DMS114 treated with DMSO at 0.1 percent for 48 hours (cell line): ENCODE data around the gene PADI3.

Experiments used
- DNase-seq: peaks from one replicate; lab custom pipeline; 2025; ENCODE audit not compliant: unreplicated experiment; lab: John Stamatoyannopoulos, UW

The PADI3 gene

GRCh38 chr1:17215545-17215890 lies 33.4 kb upstream of the PADI3 start:
- no peak for DNase-seq

DNA sequence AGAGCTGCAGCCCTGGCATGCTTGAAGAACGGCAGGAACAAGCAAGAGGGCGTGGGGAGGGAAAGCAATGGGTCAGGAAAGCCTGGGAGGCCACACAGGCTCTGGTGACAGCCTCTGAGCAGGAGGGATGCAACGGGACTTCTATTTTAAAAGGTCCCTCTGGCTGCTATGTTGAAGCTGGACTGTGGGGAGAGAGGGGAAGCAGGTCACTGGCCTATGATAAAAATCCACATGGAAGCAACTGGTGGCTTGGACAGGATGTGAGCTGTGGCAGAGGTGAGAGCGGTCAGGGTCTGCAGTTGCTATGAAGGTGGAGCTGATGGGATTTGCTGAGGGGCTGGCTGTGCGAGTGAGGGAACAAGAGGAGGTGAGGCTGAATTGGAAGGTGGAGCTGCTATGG lies 32.8 kb upstream of the PADI3 start:
- DNase-seq: no peak

DNA sequence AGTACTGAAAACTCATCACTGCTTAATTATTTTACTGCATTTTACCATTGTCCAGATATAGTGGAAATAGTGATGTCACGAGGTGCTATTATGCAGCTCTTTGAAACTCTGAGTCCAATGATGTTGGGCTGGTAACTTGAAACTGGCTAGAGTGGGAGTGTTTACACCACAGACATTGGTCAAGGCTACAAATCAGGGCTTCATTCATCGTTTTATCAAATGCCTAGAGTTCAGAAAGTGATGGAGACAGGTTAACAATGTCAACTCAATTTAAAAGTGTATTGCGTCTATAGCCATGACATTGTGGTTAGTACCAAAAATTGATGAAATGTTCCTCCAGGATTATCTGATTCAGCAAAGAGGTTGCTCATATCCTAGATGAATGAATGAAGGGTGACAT lies 31.3 kb upstream of the PADI3 start:
- no peak for DNase-seq

GRCh38 chr1:17218939-17219338 lies 30.0 kb upstream of the PADI3 start:
- no peak for DNase-seq

GRCh38 chr1:17220287-17220686 lies 28.6 kb upstream of the PADI3 start:
- no peak for DNase-seq

GRCh38 chr1:17222557-17222956 lies 26.3 kb upstream of the PADI3 start:
- DNase-seq: no peak

DNA sequence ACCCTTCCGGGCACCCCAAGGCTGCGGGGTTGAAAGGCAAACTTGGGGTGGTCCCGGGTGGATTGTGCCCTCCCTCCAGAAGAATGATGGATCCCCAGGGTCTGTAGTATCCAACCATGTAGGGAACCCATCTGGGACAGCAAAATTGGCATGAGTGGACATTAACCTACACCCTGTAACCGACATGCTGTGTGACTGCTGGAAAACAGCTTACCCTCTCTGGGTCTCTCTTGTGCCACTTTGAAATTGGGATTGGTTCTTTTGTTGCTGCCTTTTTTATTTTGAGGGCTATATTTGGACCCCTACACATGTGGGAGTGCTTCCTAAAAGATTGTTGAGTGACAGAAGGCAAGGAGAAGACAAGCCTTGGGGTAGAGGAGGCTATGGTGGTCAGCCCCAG lies 24.5 kb upstream of the PADI3 start:
- no peak for DNase-seq

DNA sequence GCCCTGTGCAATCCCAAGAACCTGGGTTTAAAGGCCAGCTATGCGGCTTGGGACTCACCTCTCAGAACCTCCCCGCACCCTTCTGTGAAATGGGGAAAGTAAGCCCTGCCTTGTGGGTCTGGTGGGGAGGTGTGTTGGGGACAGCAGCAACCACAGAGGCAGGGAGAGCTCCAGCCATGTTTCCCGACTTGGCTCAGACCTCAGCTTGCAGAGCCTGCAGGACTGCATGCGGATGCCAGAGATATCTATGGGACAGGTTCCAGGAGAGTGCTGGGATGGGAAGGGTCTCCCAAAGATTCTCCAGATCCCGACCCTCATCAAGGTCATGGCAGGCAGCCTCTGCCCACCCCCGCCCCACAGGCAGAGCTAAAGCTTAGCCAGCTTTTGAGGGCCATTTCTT lies 23.8 kb upstream of the PADI3 start:
- no peak for DNase-seq

DNA sequence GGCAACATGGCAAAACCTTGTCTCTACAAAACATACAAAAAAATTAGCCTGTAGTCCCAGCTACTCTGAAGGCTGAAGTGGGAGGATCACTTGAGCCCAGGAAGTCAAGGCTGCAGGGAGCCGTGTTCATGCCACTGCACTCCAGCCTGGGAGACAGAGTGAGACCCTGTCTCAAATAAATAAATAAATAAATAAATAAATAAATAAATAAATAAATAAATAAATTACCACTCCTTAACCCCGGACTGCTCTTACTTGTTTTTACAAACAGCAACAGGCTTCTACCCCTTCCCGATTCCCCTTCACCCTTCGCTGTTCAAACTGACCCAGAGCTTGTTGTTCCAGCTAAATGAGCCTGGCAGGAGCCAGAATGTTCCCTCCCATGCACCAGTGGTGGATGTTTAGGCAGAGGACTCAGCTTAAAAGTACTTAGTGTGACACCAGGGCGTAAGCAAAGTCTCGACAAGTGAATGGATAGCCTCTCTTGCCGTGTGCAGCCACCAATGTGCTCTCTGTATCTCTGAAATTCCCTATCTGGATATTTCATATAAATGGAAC lies 21.5 kb upstream of the PADI3 start:
- no peak for DNase-seq

DNA sequence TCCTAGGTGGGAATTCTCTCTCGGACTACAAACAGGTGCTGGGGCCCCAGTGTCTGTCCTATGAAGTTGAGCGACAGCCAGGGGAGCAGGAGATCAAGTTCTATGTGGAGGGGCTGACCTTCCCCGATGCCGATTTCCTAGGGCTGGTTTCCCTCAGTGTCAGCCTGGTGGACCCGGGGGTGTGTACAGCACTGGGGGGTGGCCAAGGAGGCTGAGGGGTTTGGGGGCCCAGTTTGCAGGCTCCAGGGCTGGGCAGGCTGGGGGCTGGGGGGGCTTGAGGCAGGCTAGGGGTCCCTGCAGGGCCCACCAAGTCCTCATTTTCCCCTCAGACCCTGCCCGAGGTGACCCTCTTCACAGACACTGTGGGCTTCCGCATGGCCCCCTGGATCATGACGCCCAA lies 20.3 kb upstream of the PADI3 start:
- DNase-seq: no peak

DNA sequence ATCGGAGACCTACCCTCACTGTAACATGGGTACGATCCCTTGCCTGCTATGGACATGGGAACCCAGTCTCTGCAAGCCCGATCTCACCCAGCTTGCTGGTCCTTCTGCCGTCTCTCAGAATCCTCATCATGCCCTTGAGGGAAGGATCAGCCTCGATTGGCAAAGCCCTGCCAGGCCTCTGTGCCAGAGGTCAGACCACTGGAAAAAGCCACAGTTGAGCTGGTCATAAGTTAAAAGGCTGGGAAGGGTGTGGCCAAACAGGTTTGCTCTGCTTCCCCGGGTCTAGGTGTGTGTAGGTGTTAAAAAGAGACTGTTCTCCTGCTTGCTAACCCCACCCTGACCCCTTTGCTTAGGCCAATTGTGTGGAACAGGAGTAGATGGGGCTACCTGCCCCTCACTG lies 19.5 kb upstream of the PADI3 start:
- DNase-seq: no peak

- no peak for DNase-seq
Measured at GRCh38 chr1:17230106-17230505, 18.8 kb upstream of the PADI3 start.

- no peak for DNase-seq
Measured at GRCh38 chr1:17230671-17231310, 18.1 kb upstream of the PADI3 start.

DNA sequence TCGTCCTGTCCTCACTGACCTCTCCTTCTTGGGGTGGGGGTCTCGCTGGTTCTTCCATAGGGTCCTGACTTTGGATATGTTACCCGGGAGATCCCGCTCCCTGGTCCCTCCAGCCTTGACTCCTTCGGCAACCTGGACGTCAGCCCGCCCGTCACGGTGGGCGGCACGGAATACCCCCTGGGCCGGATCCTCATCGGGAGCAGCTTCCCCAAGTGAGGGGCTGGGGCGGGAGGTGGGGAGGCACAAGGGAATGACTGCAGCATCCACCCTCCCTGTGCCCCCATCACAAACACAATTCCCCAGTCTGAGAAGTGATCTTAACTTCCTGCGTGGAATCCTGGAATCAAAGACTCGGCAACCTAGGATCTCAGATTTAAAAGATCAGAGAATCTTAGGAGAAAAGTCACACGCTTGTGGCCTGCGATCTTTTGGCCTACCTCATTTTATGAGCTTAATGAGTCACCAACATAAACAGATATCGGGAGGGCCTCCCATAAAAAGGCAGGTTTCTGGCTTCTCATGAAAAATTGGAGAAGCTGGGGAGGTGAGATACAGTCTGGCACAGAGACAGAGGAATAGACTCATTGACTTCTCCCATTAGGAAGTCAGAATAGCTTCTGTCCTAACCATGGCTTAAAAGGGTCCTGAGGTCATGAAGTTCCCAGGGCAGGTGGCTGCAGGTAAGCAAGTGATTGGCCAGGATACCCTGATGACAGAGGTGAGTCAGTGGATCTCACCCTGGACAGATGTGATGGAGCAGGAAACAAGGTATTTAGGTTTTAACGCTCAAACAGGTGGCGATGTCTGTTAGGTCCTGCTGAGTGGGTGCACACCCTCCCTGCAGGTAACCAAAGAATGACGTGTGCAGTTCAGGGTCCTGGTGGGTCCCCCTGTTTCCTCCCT lies 15.9 kb upstream of the PADI3 start:
- no peak for DNase-seq

DNA sequence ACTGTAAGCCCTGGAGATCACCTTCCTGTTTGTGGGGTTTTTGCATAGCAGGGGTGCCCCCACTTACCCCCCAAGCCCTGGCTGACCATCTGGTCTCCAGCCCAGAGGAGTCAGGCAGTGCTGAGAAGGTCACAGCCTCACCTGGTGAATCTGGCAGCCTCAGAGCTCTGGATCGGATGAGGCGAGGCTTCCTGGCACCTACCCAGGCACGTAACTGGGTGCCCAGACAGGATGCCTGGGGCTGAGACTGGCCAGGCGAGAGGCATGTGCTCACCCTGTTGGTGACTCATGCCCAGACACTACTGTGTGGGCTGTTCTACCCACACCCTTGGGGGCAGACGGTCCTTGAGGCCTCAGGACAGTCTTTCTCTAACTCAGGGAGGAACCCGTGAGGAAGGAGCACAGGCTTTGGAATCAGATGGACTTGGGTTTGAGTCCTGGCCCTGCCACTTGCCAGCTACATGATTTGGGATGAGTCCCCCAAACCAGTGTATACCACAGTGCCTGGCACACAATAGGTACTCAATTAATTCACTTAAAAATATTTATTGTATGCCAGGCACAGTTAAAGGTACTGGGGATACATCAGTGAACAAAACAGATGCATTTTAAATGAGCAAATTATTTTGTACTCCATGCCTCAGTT lies 15.1 kb upstream of the PADI3 start:
- DNase-seq: no peak

- DNase-seq: no peak
Measured at GRCh38 chr1:17234405-17234804, 14.5 kb upstream of the PADI3 start.

DNA sequence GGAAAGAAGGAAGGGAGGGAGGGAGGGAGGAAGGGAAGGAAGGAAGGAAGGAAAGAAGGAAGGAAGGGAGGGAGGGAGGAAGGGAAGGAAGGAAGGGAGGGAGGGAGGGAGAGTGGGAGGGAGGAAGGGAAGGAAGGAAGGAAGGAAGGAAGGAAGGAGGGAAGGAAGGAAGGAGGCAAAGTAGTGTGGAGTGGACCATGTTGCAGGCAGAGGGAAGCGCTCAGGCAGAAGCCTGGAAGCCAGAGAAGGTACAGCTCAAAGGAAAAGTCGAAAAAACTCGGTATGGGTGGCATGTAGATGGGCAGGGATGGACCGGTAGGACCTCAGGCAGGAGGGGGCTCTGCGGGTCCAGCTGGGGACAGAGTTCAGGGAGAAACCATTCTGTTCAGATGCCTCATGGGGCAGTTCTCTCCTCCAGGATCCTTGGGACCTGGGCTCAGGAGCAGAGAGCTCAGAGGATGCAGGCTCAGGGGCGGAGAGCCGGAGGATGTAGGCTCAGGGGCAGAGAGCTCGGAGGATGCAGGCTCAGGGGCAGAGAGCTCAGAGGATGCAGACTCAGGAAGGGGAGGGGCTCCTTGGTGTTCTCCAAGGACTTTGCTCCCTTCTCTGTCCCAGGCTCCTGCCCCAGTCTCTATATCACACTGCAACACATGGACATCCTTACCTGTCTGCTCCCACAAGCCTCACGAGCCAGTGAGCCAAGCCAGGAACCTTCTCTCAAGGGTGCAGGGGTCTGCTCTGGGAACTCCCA lies 13.6 kb upstream of the PADI3 start:
- no peak for DNase-seq

DNA sequence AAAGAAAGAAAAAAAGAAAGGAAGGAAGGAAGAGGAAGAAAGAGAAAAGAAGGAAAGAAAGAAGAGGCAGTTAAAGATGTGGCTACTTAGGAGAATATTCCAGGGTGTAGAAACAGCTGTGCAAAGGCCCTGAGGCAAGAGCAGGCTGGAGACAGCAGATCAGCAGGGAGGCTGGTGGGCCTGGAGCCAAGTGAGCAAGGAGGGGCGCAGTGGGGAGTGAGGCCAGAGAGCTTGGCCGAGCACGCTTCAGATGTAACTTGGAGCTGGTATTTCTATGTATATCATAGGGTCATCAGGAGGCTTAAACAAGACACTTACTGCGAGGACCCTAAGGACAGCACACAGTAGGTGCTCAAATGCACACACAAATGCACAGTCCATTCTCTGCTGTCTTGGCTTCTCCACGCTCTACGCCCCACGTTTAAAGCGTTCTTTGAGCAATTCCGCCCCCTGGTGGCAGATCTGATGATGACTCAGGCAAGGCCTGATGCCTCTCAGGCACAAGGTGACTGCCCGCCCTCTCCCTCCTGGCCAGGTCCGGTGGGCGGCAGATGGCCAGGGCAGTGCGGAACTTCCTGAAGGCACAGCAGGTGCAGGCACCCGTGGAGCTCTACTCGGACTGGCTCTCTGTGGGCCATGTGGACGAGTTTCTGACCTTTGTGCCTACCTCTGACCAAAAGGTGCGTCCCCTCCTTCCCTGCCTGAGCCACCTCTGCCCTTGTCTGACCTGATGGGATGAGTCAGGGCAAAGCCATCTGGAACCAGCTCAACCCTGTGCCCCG lies 11.9 kb upstream of the PADI3 start:
- peak; percentile 69 for DNase-seq

DNA sequence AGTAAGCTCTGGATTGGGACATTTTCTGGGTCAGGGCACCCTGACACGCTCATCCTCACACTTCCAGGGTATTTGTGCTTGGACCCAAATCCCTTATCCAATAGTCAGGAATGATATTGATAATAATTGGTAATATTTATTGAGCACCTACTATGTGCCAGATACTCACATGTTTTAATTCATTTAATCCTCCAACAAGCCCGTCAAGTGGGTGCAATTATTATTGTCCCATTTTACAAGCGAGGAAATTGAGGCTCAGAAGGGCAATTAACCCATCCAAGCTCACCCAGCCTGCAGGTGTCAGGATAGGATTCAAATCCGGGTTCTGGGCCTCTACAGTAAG lies 11.4 kb upstream of the PADI3 start:
- DNase-seq: no peak

GRCh38 chr1:17239420-17239819 lies 9.5 kb upstream of the PADI3 start:
- DNase-seq: peak; percentile 7
